Measurements from ENCODE around the gene FN3K. TPM values are rescaled to one million over a fixed set of nuclear protein-coding genes. Genes with fewer than 3 reads are reported as not detected.

FN3K gene
- total and polyA plus RNA-seq, 2 of the 13 experiments (the other 11 are each of a cell fraction or from before 2014, with no cell fraction given): 3.5 to 12.2 TPM

DNA sequence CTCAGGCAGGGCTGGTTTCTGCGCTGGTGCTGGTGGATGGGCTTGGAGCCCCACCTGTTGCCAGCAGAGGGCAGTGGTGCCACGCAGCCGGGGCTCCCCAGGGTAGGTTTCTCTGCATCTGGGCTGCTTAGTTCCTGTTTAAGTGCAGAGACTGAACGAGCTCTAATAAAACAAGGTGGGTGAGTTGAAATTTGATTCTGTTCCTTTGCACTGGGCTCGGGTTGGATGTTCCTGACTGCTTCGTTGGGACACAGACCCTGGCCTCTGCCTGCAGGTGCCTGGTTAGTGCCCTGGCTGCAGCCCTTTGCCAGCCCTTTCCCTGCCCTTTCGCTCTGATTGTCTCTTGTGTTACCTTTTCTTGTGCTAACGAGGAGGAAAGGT lies 46.5 kb downstream of the FN3K start (continued):
- peak; percentile 48; the same call in 1 of the 2 replicates for TF ChIP-seq KDM2A (CRISPR knock-in tag; IDR thresholded peaks at IDR 0.05; ENCODE audit: borderline replicate concordance, low read depth)
- TF ChIP-seq NONO (IDR thresholded peaks at IDR 0.05): no peak
- peak; percentile 59; the same call in 1 of the 2 replicates for TF ChIP-seq NONO (CRISPR knock-in tag; conservative IDR thresholded peaks at IDR 0.05)
- no peak for TF ChIP-seq SSRP1 (CRISPR knock-in tag; IDR thresholded peaks at IDR 0.05)
- 0 out of 2 replicates have a peak, but pooled peaks have one; percentile 25 for TF ChIP-seq PHF8 (CRISPR knock-in tag; IDR thresholded peaks at IDR 0.05)
- TF ChIP-seq CENPX (CRISPR knock-in tag; IDR thresholded peaks at IDR 0.05): no peak

DNA sequence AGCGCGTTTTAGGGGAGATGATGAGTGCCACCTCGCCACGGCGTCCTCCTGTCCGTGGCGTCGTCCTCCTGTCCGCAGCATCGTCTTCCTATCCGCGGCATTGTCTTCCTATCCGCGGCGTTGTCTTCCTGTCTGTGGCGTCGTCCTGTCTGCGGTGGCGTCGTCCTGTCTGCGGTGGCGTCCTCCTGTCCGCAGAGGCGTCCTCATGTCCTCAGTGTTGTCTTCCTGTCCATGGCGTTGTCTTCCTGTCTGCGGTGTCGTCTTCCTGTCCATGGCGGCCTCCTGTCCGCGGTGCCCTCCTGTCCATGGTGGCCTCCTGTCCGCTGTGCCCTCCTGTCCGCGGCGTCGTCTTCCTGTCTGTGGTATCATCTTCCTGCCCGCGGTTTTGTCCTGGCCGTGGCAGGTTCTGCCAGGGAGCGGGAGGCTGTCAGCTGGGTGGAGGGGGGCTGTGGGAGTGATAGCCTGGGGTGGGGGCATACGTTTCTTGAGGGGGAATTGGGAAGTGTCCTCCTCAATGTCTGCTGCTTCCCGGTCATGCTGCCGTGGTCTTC lies 47.3 kb downstream of the FN3K start:
- CTCF ChIA-PET (ENCODE audit: low intra/inter-chr PET ratio, low total read pairs): interaction anchor here (1.7 to 2.6 kb wide), 3 partner anchors 131 to 423 kb away, joined by 16 to 21 read pairs (median 17); no protein-coding TSS in a partner anchor
- H3K36me3 ChIP-seq (replicated peaks in 1 of 2; ENCODE audit: control insufficient read depth in 1 of 2, insufficient read depth in 2 of 2, low read length in 2 of 2): peaks cover 17 to 34% of the 10 kb centered on the region in 2 experiments; a peak in 4 of 5 replicates
- in situ Hi-C loops (cut with HindIII; ENCODE audit: extremely low pct_ligation_motif_present, low pct_unique_long_range_greater_than_20kb) (loop anchor here (5.0 kb wide), 1 partner anchor 145 kb away; no protein-coding TSS in a partner anchor), intact Hi-C loops (cut with micrococcal nuclease; ENCODE audit: unreplicated experiment) (no loop called here)
- FAIRE-seq: no peak
- no peaks in the 10 kb centered on the region for H3K4me1 ChIP-seq (ENCODE audit: insufficient read depth, low read length)
- TF ChIP-seq SP140L (CRISPR knock-in tag; IDR thresholded peaks at IDR 0.05; ENCODE audit: borderline replicate concordance): no peak
- TF ChIP-seq ZBTB42 (CRISPR knock-in tag; IDR thresholded peaks at IDR 0.05): no peak
- TF ChIP-seq AGO2 (optimal IDR thresholded peaks at IDR 0.05; ENCODE audit: low read depth, low read length): peak; percentile 21
- H3K79me2 ChIP-seq (ENCODE audit: insufficient read depth, low read length): no peaks in the 10 kb centered on the region
- no peaks in the 10 kb centered on the region for H4K20me1 ChIP-seq (ENCODE audit: insufficient read depth, low read length)
- no peak for ATAC-seq
- POLR2A ChIA-PET: no interaction called here
- H2AFZ ChIP-seq (ENCODE audit: low read length): no peak overlapping the region
- no peak overlapping the region for H3K27ac ChIP-seq (ENCODE audit: extremely low read length, insufficient read depth, low read length)
- H3K4me2 ChIP-seq (ENCODE audit: low read depth, low read length): no peak overlapping the region
- no peak overlapping the region for H3K4me3 ChIP-seq (replicated peaks in 1 of 3; ENCODE audit: insufficient read depth in 1 of 3, low read depth in 2 of 3, low read length in 3 of 3)
- H3K9ac ChIP-seq (ENCODE audit: insufficient read depth, low read depth, low read length): no peak overlapping the region
- H3K27me3 ChIP-seq (ENCODE audit: control insufficient read depth in 1 of 2, insufficient read depth in 2 of 2, low read length in 2 of 2): no peaks in the 10 kb centered on the region
- H3K9me3 ChIP-seq (ENCODE audit: low read length): no peaks in the 10 kb centered on the region
- BruUV-seq (replicated peaks): no TSS peak
- 96% methylated on average over 42 of the region's 42 CpGs for WGBS (ENCODE audit: low lambda C conversion rate)
- no peak for DNase-seq (ENCODE audit: low spot score)
